D721Med (cell line): Measurements from ENCODE around the gene S100G.

Source experiments
- DNase-seq: peaks from one replicate; pipeline ENCODE4 v3.0.0; 2011; ENCODE audit warnings: low spot score; ENCODE audit not compliant: insufficient read length
- FAIRE-seq: peaks from 2 replicates; lab custom pipeline; 2011; peaks lifted over from hg19 to GRCh38; lab: Jason Lieb, UNC
- TF ChIP-seq, protein P1 (sequence below): IDR thresholded peaks from 2 replicates; pipeline ENCODE4 v1.5.1; 2012; ENCODE audit warnings: mild to moderate bottlenecking, control low read depth; ENCODE audit not compliant: insufficient read depth; ENCODE audit errors: missing control alignments

S100G gene

DNA sequence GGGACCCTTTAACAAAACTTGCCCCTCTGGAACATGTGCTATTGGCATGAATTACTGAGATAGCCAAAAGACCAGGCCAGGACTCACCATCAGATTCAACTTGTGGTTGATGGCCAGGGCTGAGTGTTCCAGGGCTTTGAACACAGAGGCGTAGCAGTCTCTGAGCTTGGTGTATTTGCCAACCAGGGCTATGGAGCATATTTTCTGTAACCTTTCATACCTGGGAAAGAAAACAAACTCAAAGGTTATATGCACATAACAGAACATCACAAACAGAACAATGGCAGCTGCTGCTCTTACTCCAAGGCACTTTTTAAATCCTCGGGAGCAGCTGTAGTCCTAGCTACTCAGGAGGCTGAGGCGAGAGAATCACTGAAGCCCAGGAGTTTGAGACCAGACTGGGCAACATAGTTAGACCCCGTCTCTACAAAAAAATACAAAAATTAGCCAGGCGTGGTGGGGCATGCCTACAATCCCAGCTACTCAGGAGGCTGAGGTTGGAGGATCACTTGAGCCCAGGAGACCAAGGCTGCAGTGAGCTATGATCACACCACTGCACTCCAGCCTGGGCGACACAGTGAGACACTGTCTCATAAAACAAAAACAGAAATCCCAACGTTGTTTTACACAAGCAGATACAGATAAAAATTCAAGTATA lies 33.2 kb downstream of the S100G start:
- TF ChIP-seq, protein P1, sequence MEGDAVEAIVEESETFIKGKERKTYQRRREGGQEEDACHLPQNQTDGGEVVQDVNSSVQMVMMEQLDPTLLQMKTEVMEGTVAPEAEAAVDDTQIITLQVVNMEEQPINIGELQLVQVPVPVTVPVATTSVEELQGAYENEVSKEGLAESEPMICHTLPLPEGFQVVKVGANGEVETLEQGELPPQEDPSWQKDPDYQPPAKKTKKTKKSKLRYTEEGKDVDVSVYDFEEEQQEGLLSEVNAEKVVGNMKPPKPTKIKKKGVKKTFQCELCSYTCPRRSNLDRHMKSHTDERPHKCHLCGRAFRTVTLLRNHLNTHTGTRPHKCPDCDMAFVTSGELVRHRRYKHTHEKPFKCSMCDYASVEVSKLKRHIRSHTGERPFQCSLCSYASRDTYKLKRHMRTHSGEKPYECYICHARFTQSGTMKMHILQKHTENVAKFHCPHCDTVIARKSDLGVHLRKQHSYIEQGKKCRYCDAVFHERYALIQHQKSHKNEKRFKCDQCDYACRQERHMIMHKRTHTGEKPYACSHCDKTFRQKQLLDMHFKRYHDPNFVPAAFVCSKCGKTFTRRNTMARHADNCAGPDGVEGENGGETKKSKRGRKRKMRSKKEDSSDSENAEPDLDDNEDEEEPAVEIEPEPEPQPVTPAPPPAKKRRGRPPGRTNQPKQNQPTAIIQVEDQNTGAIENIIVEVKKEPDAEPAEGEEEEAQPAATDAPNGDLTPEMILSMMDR: no peak
- FAIRE-seq: no peak
- no peak for DNase-seq

DNA sequence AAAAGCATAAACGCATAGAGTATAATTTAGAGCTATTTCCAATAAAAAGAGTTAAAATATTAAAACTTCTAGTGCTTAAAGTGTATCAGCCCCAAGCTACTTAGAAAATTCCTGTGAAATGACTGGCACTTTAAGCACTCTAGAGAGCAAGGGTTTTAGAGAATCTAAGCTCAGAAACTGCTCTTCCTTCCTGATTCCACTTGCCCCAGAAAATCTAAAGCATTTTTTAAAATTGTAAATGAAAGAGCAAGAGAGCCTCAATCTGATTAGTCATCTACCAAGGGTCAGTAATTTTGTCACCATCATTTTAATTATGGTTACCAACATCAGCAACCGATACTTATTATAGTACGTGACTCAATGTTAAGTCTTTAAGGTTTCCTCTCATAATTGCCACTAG lies 37.6 kb downstream of the S100G start:
- DNase-seq: no peak
- TF ChIP-seq, protein P1: no peak
- no peak for FAIRE-seq

GRCh38 chrX:16695079-16695676 lies 45.2 kb downstream of the S100G start:
- TF ChIP-seq, protein P1: peak; percentile 63
- no peak for FAIRE-seq
- DNase-seq: no peak

DNA sequence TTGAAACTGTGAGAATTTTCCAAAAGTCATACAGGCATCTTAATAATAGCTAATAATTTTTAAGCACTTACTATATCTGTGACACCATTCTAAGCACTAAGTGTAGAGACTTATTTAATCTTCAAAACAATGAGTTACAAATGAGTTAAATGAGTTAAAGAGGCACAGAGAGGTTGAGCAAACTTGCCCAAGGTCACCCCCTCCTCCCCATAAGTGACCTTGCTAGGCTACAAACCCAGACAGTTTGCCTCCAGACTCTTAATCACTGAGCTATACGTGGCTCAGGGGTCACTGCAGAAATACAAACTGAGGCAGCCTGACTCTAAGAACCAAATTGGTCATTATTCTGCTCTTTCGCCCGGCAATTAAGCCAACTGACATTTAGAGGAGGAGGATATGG lies 47.0 kb downstream of the S100G start:
- TF ChIP-seq, protein P1: no peak
- DNase-seq (no peak), FAIRE-seq (no peak)

GRCh38 chrX:16699389-16699788 lies 49.4 kb downstream of the S100G start:
- TF ChIP-seq, protein P1: no peak
- DNase-seq (no peak), FAIRE-seq (no peak)

- DNase-seq (no peak), FAIRE-seq (no peak)
- TF ChIP-seq, protein P1: no peak
Measured at GRCh38 chrX:16700734-16701133, 50.8 kb downstream of the S100G start.

GRCh38 chrX:16702700-16703599 lies 53.0 kb downstream of the S100G start:
- TF ChIP-seq, protein P1: no peak
- DNase-seq (no peak), FAIRE-seq (no peak)
